ENCODE results near the gene ERI2.
"Not testable (repeated sequence)": the region's sequence is repeated elsewhere in the genome, so short reads cannot be mapped to it uniquely, and the experiment has no call there.

ERI2 gene

DNA sequence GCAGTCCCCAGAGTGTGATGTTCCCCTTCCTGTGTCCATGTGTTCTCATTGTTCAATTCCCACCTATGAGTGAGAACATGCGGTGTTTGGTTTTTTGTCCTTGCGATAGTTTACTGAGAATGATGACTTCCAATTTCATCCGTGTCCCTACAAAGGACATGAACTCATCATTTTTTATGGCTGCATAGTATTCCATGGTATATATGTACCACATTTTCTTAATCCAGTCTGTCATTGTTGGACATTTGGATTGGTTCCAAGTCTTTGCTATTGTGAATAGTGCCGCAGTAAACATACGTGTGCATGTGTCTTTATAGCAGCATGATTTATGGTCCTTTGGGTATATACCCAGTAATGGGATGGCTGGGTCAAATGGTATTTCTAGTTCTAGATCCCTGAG is 50.5 kb downstream of the ERI2 start:
- H3K36me3 ChIP-seq (ENCODE audit: control insufficient read depth in 1 of 2, insufficient read depth in 2 of 2, low read depth in 1 of 2, low read length in 2 of 2); H2BK15ac ChIP-seq (ENCODE audit: low read depth, poor library complexity, severe bottlenecking); H3K9me3 ChIP-seq (ENCODE audit: control insufficient read depth, low read length); H2BK12ac ChIP-seq (ENCODE audit: low read length in 2 of 2); H3K4me2 ChIP-seq (ENCODE audit: low read length, poor library complexity, severe bottlenecking); H2BK120ac ChIP-seq (ENCODE audit: low read depth, low read length); H3K23ac ChIP-seq (ENCODE audit: low read length in 2 of 2); H3K9ac ChIP-seq (ENCODE audit: low read length); H2BK5ac ChIP-seq (ENCODE audit: low read depth, low read length, poor library complexity, severe bottlenecking); H3K4me3 ChIP-seq (ENCODE audit: insufficient read depth in 1 of 2, low read depth in 1 of 2, low read length in 2 of 2); H3K79me1 ChIP-seq (replicated peaks; ENCODE audit: low read length, poor library complexity, severe bottlenecking); H2AFZ ChIP-seq (ENCODE audit: low read depth, low read length); H3K18ac ChIP-seq (ENCODE audit: low read depth in 1 of 2, low read length in 2 of 2); H2AK5ac ChIP-seq (ENCODE audit: low read length, severe bottlenecking); H4K91ac ChIP-seq (ENCODE audit: low read length); H3K14ac ChIP-seq (ENCODE audit: low read length in 2 of 2); H4K8ac ChIP-seq (ENCODE audit: low read length); DNase-seq; H3K4ac ChIP-seq (ENCODE audit: low read depth in 1 of 2, low read length in 2 of 2); H3K27ac ChIP-seq (ENCODE audit: low read length, poor library complexity, severe bottlenecking); H3K4me1 ChIP-seq (ENCODE audit: control insufficient read depth, insufficient read depth, low read depth, low read length): not testable (repeated sequence)
- WGBS: no CpG with 5 or more reads among the region's 5 CpGs
- peaks cover 10 to 12% of the 10 kb centered on the region in 2 experiments for H3K27me3 ChIP-seq (ENCODE audit: control insufficient read depth in 1 of 2, insufficient read depth in 1 of 2, low read length in 2 of 2)

DNA sequence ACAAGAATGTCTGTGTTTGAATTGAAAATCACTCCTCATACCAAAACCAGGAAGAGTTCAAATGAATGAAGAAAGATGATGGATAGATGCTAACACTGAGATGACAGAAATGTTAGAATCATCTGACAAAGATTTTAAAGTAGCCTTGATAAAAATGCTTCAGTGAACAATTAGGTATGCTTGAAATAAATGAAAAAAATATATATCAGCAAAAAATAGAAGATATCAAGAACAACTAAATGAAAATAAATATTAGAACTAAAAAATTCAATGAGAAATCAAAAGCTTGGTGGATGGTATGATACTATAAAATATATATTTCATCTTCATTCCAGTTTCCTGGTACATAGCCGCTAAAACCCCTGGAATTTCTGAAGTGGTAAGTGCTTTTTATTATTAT is 51.0 kb downstream of the ERI2 start:
- Histone ChIP-seq H3K36me3 (ENCODE audit: control insufficient read depth in 1 of 2, insufficient read depth in 2 of 2, low read depth in 1 of 2, low read length in 2 of 2) (no peaks in the 10 kb centered on the region), H3K27ac (ENCODE audit: low read length, poor library complexity, severe bottlenecking) (no peak overlapping the region), H3K27me3 (ENCODE audit: control insufficient read depth in 1 of 2, insufficient read depth in 1 of 2, low read length in 2 of 2) (peaks cover 10 to 12% of the 10 kb centered on the region in 2 experiments), H3K4ac (ENCODE audit: low read depth in 1 of 2, low read length in 2 of 2) (no peak overlapping the region), H3K18ac (ENCODE audit: low read depth in 1 of 2, low read length in 2 of 2) (no peak overlapping the region), H2BK120ac (ENCODE audit: low read depth, low read length) (no peak overlapping the region), H3K4me2 (ENCODE audit: low read length, poor library complexity, severe bottlenecking) (no peak overlapping the region), H3K4me3 (ENCODE audit: insufficient read depth in 1 of 2, low read depth in 1 of 2, low read length in 2 of 2) (no peak overlapping the region), H3K23ac (ENCODE audit: low read length in 2 of 2) (no peak overlapping the region), H2AK5ac (ENCODE audit: low read length, severe bottlenecking) (no peak overlapping the region), H3K9me3 (ENCODE audit: control insufficient read depth, low read length) (no peaks in the 10 kb centered on the region), H2BK5ac (ENCODE audit: low read depth, low read length, poor library complexity, severe bottlenecking) (no peak overlapping the region), H2AFZ (ENCODE audit: low read depth, low read length) (no peak overlapping the region), H3K9ac (ENCODE audit: low read length) (no peak overlapping the region), H2BK15ac (ENCODE audit: low read depth, poor library complexity, severe bottlenecking) (no peak overlapping the region), H4K91ac (ENCODE audit: low read length) (no peak overlapping the region), H3K4me1 (ENCODE audit: control insufficient read depth, insufficient read depth, low read depth, low read length) (no peaks in the 10 kb centered on the region), H3K79me1 (replicated peaks; ENCODE audit: low read length, poor library complexity, severe bottlenecking) (no peaks in the 10 kb centered on the region), H3K14ac (ENCODE audit: low read length in 2 of 2) (no peak overlapping the region), H2BK12ac (ENCODE audit: low read length in 2 of 2) (no peak overlapping the region), H4K8ac (ENCODE audit: low read length) (no peak overlapping the region)
- DNase-seq: no peak
- WGBS: no CpG with 5 or more reads among the region's 1 CpG

DNA sequence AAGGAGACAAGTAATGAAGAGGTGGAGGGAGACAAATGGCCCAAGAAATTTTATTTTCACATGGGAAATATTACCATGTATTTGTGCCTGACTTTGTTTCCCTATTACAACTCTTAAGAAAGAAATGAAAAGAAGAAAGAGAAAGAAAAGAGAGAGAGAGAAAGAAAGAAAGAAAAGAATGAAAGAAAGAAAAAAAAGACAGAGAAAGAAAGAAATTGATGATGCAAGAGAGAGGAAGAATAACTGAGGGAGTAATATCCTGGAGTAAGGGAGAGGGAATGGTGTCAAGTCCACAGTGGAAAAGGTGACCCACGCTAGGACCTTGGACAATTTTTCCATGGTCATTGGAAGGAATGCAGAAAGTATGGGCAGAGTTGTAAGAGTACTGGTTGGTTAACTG is 52.5 kb downstream of the ERI2 start:
- no peak overlapping the region for H2BK5ac ChIP-seq (ENCODE audit: low read depth, low read length, poor library complexity, severe bottlenecking)
- no peak overlapping the region for H3K4me2 ChIP-seq (ENCODE audit: low read length, poor library complexity, severe bottlenecking)
- H2BK120ac ChIP-seq (ENCODE audit: low read depth, low read length): no peak overlapping the region
- no peaks in the 10 kb centered on the region for H3K9me3 ChIP-seq (ENCODE audit: control insufficient read depth, low read length)
- no peak overlapping the region for H3K4ac ChIP-seq (ENCODE audit: low read depth in 1 of 2, low read length in 2 of 2)
- H2BK12ac ChIP-seq (ENCODE audit: low read length in 2 of 2): no peak overlapping the region
- H2BK15ac ChIP-seq (ENCODE audit: low read depth, poor library complexity, severe bottlenecking): no peak overlapping the region
- H3K79me1 ChIP-seq (replicated peaks; ENCODE audit: low read length, poor library complexity, severe bottlenecking): no peaks in the 10 kb centered on the region
- H3K36me3 ChIP-seq (ENCODE audit: control insufficient read depth in 1 of 2, insufficient read depth in 2 of 2, low read depth in 1 of 2, low read length in 2 of 2): no peaks in the 10 kb centered on the region
- no peak overlapping the region for H3K27ac ChIP-seq (ENCODE audit: low read length, poor library complexity, severe bottlenecking)
- no peak overlapping the region for H2AFZ ChIP-seq (ENCODE audit: low read depth, low read length)
- 27% methylated on average over 1 of the region's 1 CpG for WGBS
- H3K4me3 ChIP-seq (ENCODE audit: insufficient read depth in 1 of 2, low read depth in 1 of 2, low read length in 2 of 2): no peak overlapping the region
- no peak overlapping the region for H3K23ac ChIP-seq (ENCODE audit: low read length in 2 of 2)
- DNase-seq: no peak
- H3K4me1 ChIP-seq (ENCODE audit: control insufficient read depth, insufficient read depth, low read depth, low read length): no peaks in the 10 kb centered on the region
- no peak overlapping the region for H2AK5ac ChIP-seq (ENCODE audit: low read length, severe bottlenecking)
- H3K9ac ChIP-seq (ENCODE audit: low read length): no peak overlapping the region
- H3K14ac ChIP-seq (ENCODE audit: low read length in 2 of 2): no peak overlapping the region
- H4K91ac ChIP-seq (ENCODE audit: low read length): no peak overlapping the region
- H4K8ac ChIP-seq (ENCODE audit: low read length): no peak overlapping the region
- peaks cover 10 to 12% of the 10 kb centered on the region in 2 experiments for H3K27me3 ChIP-seq (ENCODE audit: control insufficient read depth in 1 of 2, insufficient read depth in 1 of 2, low read length in 2 of 2)
- H3K18ac ChIP-seq (ENCODE audit: low read depth in 1 of 2, low read length in 2 of 2): no peak overlapping the region

DNA sequence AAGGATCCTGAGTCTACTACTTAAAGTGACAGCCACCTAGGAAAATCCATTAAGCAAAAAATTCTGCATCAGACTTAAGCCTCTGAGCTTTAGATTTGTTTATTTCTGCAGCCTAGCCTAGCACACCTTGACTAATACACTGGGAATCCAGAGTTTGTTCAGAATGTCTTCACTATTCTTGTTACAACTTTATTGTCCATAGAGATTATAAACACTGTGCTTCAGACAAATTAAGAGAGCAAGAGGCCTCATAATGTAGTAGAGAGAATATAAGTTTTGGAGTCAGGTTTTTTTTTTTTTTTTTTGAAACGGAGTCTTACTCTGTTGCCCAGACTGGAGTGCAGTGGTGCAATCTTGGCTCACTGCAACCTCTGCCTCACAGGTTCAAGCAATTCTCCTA is 55.7 kb downstream of the ERI2 start:
- H2BK15ac ChIP-seq (ENCODE audit: low read depth, poor library complexity, severe bottlenecking): no peak overlapping the region
- H4K8ac ChIP-seq (ENCODE audit: low read length): no peak overlapping the region
- H3K9ac ChIP-seq (ENCODE audit: low read length): no peak overlapping the region
- H3K18ac ChIP-seq (ENCODE audit: low read depth in 1 of 2, low read length in 2 of 2): no peak overlapping the region
- H2BK120ac ChIP-seq (ENCODE audit: low read depth, low read length): no peak overlapping the region
- peaks cover 10 to 12% of the 10 kb centered on the region in 2 experiments for H3K27me3 ChIP-seq (ENCODE audit: control insufficient read depth in 1 of 2, insufficient read depth in 1 of 2, low read length in 2 of 2)
- no peak overlapping the region for H3K23ac ChIP-seq (ENCODE audit: low read length in 2 of 2)
- H2AFZ ChIP-seq (ENCODE audit: low read depth, low read length): no peak overlapping the region
- H3K4me3 ChIP-seq (ENCODE audit: insufficient read depth in 1 of 2, low read depth in 1 of 2, low read length in 2 of 2): no peak overlapping the region
- no peaks in the 10 kb centered on the region for H3K4me1 ChIP-seq (ENCODE audit: control insufficient read depth, insufficient read depth, low read depth, low read length)
- H3K79me1 ChIP-seq (replicated peaks; ENCODE audit: low read length, poor library complexity, severe bottlenecking): no peaks in the 10 kb centered on the region
- no peak for DNase-seq
- no peak overlapping the region for H2BK12ac ChIP-seq (ENCODE audit: low read length in 2 of 2)
- H3K4me2 ChIP-seq (ENCODE audit: low read length, poor library complexity, severe bottlenecking): no peak overlapping the region
- no peak overlapping the region for H3K14ac ChIP-seq (ENCODE audit: low read length in 2 of 2)
- no peak overlapping the region for H4K91ac ChIP-seq (ENCODE audit: low read length)
- no peak overlapping the region for H3K4ac ChIP-seq (ENCODE audit: low read depth in 1 of 2, low read length in 2 of 2)
- no peak overlapping the region for H3K27ac ChIP-seq (ENCODE audit: low read length, poor library complexity, severe bottlenecking)
- no CpG with 5 or more reads among the region's 1 CpG for WGBS
- H3K36me3 ChIP-seq (ENCODE audit: control insufficient read depth in 1 of 2, insufficient read depth in 2 of 2, low read depth in 1 of 2, low read length in 2 of 2): no peaks in the 10 kb centered on the region
- no peak overlapping the region for H2AK5ac ChIP-seq (ENCODE audit: low read length, severe bottlenecking)
- H2BK5ac ChIP-seq (ENCODE audit: low read depth, low read length, poor library complexity, severe bottlenecking): no peak overlapping the region
- no peaks in the 10 kb centered on the region for H3K9me3 ChIP-seq (ENCODE audit: control insufficient read depth, low read length)

All from mesenchymal stem cell (in vitro differentiated cells and primary cell).